ENCODE data around the gene PAPSS1. TPM values are rescaled to one million over a fixed set of nuclear protein-coding genes. Genes with fewer than 3 reads are reported as not detected.

The PAPSS1 gene
- total and polyA plus RNA-seq, 2 experiments from 2014 or later, result 25.4 to 40.6 TPM

DNA sequence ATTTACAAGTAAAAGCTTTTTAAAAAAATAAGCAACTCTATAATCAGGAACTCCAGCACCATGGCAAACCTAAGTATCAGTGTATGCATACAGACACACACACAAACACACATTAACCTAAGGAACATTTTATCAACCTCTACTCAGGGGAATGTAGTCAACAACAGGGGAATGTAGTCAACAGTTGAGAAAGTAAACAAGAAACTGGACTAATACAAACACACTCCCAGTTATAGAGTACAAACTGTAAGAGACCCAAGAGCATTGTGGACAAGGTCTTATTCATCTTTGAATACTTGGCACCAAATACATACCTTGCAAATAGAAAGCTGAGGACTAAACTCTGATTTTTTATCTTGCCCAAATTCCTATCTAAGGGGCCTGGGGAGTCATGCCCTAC is 36.2 kb downstream of the PAPSS1 start:
- TF ChIP-seq CTCF (IDR thresholded peaks at IDR 0.05; ENCODE audit: low read depth, low read length), result no peak
- no peaks in the 10 kb centered on the region for H3K36me3 ChIP-seq
- no peaks in the 10 kb centered on the region for H3K9me3 ChIP-seq (ENCODE audit: low read depth)
- H3K27me3 ChIP-seq, result no peaks in the 10 kb centered on the region
- H3K27ac ChIP-seq, result no peak overlapping the region
- DNase-seq (ENCODE audit: low read depth in 1 of 2, low spot score in 1 of 2), result no peak
- no peaks in the 10 kb centered on the region for H3K4me1 ChIP-seq (ENCODE audit: low read depth)
- H3K4me3 ChIP-seq, result no peak overlapping the region

DNA sequence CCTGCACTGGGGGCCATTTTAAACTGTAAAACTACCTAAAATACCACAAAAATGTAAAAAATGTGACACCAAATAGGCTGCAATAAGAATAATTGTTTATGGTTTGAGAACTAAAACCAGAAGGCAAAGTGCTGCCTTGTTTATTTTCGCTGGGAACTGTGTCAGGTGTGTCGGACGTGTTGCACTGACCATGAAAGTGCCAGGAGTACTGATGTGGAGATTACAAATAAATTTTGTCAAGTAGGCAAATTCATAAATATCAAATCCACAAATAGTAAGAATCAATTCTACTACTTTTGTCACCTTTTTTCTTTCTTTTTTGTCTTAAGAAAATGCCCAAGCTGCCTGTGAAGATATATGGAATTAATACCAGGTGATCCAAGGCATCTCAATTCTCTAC is 37.7 kb downstream of the PAPSS1 start:
- no peaks in the 10 kb centered on the region for H3K9me3 ChIP-seq (ENCODE audit: low read depth)
- H3K4me1 ChIP-seq (ENCODE audit: low read depth), result no peaks in the 10 kb centered on the region
- H3K27me3 ChIP-seq, result no peaks in the 10 kb centered on the region
- no peak overlapping the region for H3K4me3 ChIP-seq
- DNase-seq (ENCODE audit: low read depth in 1 of 2, low spot score in 1 of 2), result no peak
- no peak overlapping the region for H3K27ac ChIP-seq
- TF ChIP-seq CTCF (IDR thresholded peaks at IDR 0.05; ENCODE audit: low read depth, low read length), result no peak
- H3K36me3 ChIP-seq, result no peaks in the 10 kb centered on the region

GRCh38 chr4:107669068-107669467 is 51.0 kb downstream of the PAPSS1 start:
- Histone ChIP-seq H3K9me3 (ENCODE audit: low read depth) (no peaks in the 10 kb centered on the region), H3K4me3 (no peak overlapping the region), H3K27ac (no peak overlapping the region), H3K27me3 (no peaks in the 10 kb centered on the region), H3K4me1 (ENCODE audit: low read depth) (no peaks in the 10 kb centered on the region), H3K36me3 (no peaks in the 10 kb centered on the region)
- no peak for DNase-seq (ENCODE audit: low read depth in 1 of 2, low spot score in 1 of 2)
- no peak for TF ChIP-seq CTCF (IDR thresholded peaks at IDR 0.05; ENCODE audit: low read depth, low read length)

DNA sequence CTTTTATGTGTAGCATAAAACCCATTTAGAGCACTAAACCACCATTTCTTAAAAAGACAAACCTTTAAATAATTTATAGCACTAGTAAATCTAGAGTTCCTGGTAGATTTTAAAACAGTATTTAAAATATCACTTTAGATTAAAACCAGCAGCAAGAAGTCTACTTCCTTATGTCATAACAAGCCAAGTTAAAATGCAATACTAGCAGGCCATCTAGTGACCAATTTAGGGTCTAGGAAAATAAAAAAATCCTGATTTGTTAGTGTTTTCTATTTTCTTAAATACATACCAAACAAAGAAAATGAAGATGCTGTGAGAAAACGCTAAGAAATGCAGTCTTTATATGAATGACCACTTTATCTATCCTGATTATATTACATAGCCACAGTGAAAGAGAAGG is 53.9 kb downstream of the PAPSS1 start:
- H3K27me3 ChIP-seq, result no peaks in the 10 kb centered on the region

GRCh38 chr4:107665001-107665400 is 55.0 kb downstream of the PAPSS1 start:
- Histone ChIP-seq H3K4me3 (no peak overlapping the region), H3K27ac (no peak overlapping the region), H3K9me3 (ENCODE audit: low read depth) (no peaks in the 10 kb centered on the region), H3K4me1 (ENCODE audit: low read depth) (no peaks in the 10 kb centered on the region), H3K36me3 (no peaks in the 10 kb centered on the region), H3K27me3 (no peaks in the 10 kb centered on the region)
- TF ChIP-seq CTCF (IDR thresholded peaks at IDR 0.05; ENCODE audit: low read depth, low read length), result no peak
- DNase-seq (ENCODE audit: low read depth in 1 of 2, low spot score in 1 of 2), result peak in 1 of 2 donors; percentile 24

More for the DNA sequence above, 53.9 kb downstream of the PAPSS1 start:
- DNase-seq (ENCODE audit: low read depth in 1 of 2, low spot score in 1 of 2), result peak in 1 of 2 donors; percentile 68
- H3K4me3 ChIP-seq, result no peak overlapping the region
- H3K27ac ChIP-seq, result no peak overlapping the region
- TF ChIP-seq CTCF (IDR thresholded peaks at IDR 0.05; ENCODE audit: low read depth, low read length), result peak; percentile 38
- no peaks in the 10 kb centered on the region for H3K36me3 ChIP-seq
- no peaks in the 10 kb centered on the region for H3K4me1 ChIP-seq (ENCODE audit: low read depth)
- no peaks in the 10 kb centered on the region for H3K9me3 ChIP-seq (ENCODE audit: low read depth)
